ENCODE measurements around the gene PPP2CA. TPM values are rescaled to one million over a fixed set of nuclear protein-coding genes. Genes with fewer than 3 reads are reported as not detected.

PPP2CA gene
- total and polyA plus RNA-seq, 2 of the 13 experiments (the other 11 are each of a cell fraction or from before 2014, with no cell fraction given) = 82.4 to 171 TPM

DNA sequence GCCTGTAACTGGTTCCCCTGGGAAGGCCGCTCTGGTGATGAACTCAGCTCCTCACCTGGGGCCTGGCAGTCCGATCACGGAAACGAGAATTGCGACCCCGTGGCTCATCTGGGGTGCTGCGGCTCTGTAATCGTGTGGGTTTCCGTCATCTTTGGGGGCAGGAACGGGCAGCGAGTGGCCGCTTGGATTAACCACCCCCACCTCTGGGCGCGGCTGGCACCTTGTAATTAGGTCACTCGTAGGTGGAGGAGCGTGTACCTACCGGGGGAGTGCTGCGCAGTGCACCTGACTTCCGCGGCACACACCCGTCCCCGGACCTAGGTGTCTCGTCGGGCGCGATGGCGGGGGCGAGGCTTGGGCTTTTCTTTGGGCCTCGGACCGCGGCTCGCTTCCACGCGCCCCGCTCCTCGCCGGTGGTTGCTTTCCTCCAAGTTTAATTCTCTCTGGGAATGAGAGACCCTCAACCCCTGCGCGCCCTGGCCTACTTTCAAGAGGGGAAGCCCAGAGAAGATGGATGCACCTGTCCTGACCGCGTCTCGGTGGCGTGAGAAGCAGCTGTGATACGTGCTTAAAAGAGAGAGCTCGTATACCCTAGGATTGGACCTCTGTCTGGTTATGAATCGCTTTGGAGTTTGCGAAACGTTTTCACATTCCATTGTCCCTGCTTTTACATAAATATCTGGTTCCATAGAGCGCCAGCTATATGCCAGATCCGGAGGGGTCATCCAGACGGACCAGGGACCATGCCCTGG, 744 bp upstream of the PPP2CA start (continued):
- TF ChIP-seq RORA (CRISPR knock-in tag; IDR thresholded peaks at IDR 0.05) (no peak), MBD4 (IDR thresholded peaks at IDR 0.05; ENCODE audit: borderline replicate concordance, low read length) (no peak), MZF1 (CRISPR knock-in tag; IDR thresholded peaks at IDR 0.05; ENCODE audit: borderline replicate concordance) (no peak), KLF13 (CRISPR knock-in tag; IDR thresholded peaks at IDR 0.05) (0 out of 2 replicates have a peak, but pooled peaks have one; percentile 84), SMAD3 (CRISPR knock-in tag; IDR thresholded peaks at IDR 0.05) (no peak), ZNF562 (CRISPR knock-in tag; IDR thresholded peaks at IDR 0.05; ENCODE audit: borderline replicate concordance) (no peak), PAWR (CRISPR knock-in tag; IDR thresholded peaks at IDR 0.05; ENCODE audit: borderline replicate concordance) (no peak), KAT2B (IDR thresholded peaks at IDR 0.05; ENCODE audit: borderline replicate concordance, low read depth, low read length) (no peak), ZNF747 (CRISPR knock-in tag; IDR thresholded peaks at IDR 0.05; ENCODE audit: borderline replicate concordance) (no peak), KLF12 (CRISPR knock-in tag; IDR thresholded peaks at IDR 0.05; ENCODE audit: borderline replicate concordance) (no peak), WIZ (CRISPR knock-in tag; IDR thresholded peaks at IDR 0.05) (no peak), PTBP1 (IDR thresholded peaks at IDR 0.05; ENCODE audit: low read depth, low read length, poor library complexity, severe bottlenecking) (no peak), KLF16 (CRISPR knock-in tag; IDR thresholded peaks at IDR 0.05) (peak in 1 of 2 experiments; percentile 37; a peak in 1 of 4 replicates), TOE1 (CRISPR knock-in tag; IDR thresholded peaks at IDR 0.05) (no peak), MEF2D (CRISPR knock-in tag; IDR thresholded peaks at IDR 0.05) (0 out of 2 replicates have a peak, but pooled peaks have one; percentile 23), ARHGAP35 (CRISPR knock-in tag; IDR thresholded peaks at IDR 0.05; ENCODE audit: borderline replicate concordance) (0 out of 2 replicates have a peak, but pooled peaks have one; percentile 41), PHB2 (IDR thresholded peaks at IDR 0.05; ENCODE audit: partially characterized antibody) (no peak), NCOA2 (CRISPR knock-in tag; IDR thresholded peaks at IDR 0.05) (no peak)
- TF ChIP-seq, protein P1, sequence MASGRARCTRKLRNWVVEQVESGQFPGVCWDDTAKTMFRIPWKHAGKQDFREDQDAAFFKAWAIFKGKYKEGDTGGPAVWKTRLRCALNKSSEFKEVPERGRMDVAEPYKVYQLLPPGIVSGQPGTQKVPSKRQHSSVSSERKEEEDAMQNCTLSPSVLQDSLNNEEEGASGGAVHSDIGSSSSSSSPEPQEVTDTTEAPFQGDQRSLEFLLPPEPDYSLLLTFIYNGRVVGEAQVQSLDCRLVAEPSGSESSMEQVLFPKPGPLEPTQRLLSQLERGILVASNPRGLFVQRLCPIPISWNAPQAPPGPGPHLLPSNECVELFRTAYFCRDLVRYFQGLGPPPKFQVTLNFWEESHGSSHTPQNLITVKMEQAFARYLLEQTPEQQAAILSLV (CRISPR knock-in tag; IDR thresholded peaks at IDR 0.05; ENCODE audit: borderline replicate concordance) = no peak
- TF ChIP-seq, protein P2, sequence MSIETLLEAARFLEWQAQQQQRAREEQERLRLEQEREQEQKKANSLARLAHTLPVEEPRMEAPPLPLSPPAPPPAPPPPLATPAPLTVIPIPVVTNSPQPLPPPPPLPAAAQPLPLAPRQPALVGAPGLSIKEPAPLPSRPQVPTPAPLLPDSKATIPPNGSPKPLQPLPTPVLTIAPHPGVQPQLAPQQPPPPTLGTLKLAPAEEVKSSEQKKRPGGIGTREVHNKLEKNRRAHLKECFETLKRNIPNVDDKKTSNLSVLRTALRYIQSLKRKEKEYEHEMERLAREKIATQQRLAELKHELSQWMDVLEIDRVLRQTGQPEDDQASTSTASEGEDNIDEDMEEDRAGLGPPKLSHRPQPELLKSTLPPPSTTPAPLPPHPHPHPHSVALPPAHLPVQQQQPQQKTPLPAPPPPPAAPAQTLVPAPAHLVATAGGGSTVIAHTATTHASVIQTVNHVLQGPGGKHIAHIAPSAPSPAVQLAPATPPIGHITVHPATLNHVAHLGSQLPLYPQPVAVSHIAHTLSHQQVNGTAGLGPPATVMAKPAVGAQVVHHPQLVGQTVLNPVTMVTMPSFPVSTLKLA (IDR thresholded peaks at IDR 0.05) = no peak
- TF ChIP-seq, protein P3, sequence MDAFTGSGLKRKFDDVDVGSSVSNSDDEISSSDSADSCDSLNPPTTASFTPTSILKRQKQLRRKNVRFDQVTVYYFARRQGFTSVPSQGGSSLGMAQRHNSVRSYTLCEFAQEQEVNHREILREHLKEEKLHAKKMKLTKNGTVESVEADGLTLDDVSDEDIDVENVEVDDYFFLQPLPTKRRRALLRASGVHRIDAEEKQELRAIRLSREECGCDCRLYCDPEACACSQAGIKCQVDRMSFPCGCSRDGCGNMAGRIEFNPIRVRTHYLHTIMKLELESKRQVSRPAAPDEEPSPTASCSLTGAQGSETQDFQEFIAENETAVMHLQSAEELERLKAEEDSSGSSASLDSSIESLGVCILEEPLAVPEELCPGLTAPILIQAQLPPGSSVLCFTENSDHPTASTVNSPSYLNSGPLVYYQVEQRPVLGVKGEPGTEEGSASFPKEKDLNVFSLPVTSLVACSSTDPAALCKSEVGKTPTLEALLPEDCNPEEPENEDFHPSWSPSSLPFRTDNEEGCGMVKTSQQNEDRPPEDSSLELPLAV (CRISPR knock-in tag; conservative IDR thresholded peaks at IDR 0.05; ENCODE audit: low read depth) = no peak
- TF ChIP-seq, protein P4, sequence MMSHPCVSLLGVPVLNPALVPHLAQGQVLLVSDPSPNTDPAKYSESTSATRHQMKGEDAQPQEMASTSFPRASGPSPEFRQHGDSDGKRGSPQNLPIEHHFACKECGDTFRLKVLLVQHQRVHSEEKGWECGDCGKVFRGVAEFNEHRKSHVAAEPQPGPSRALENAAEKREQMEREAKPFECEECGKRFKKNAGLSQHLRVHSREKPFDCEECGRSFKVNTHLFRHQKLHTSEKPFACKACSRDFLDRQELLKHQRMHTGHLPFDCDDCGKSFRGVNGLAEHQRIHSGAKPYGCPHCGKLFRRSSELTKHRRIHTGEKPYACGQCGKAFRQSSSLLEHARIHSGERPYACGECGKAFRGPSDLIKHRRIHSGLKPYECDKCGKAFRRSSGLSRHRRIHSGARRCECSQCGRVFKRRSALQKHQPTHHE (CRISPR knock-in tag; IDR thresholded peaks at IDR 0.05; ENCODE audit: borderline replicate concordance) = no peak; the same call in 1 of the 2 replicates
- TF ChIP-seq, protein P5, sequence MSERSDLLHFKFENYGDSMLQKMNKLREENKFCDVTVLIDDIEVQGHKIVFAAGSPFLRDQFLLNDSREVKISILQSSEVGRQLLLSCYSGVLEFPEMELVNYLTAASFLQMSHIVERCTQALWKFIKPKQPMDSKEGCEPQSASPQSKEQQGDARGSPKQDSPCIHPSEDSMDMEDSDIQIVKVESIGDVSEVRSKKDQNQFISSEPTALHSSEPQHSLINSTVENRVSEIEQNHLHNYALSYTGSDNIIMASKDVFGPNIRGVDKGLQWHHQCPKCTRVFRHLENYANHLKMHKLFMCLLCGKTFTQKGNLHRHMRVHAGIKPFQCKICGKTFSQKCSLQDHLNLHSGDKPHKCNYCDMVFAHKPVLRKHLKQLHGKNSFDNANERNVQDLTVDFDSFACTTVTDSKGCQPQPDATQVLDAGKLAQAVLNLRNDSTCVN (CRISPR knock-in tag; IDR thresholded peaks at IDR 0.05; ENCODE audit: borderline replicate concordance) = no peak

Data from HepG2 (cell line).